GM23338 (cell line): ENCODE data around the gene KIAA1217. TPM values are rescaled to one million over a fixed set of nuclear protein-coding genes. Genes with fewer than 3 reads are reported as not detected.

ENCODE experiments used
- ATAC-seq: fragments of 200-7000 bp; cut with Tn5 transposase; 3 replicates; pipeline ENCODE4 v1.9.1; 2020
- DNase-seq: peaks from one replicate; pipeline ENCODE4 v3.0.0-alpha.2; 2015; ENCODE audit warnings: low spot score
- H2AFZ ChIP-seq: fragments of 200-600 bp; sonication (generic); 2 replicates; pipeline ENCODE4 v1.8.0; 2016; ENCODE audit warnings: antibody characterized with exemption, mild to moderate bottlenecking, moderate library complexity
- H3F3A ChIP-seq: fragments of 200-600 bp; sonication (generic); replicated peaks from 2 replicates; pipeline ENCODE4 v1.8.0; 2017; ENCODE audit warnings: antibody characterized with exemption, mixed run types, low read depth
- H3K27ac ChIP-seq: fragments of 200-600 bp; sonication (generic); 2 replicates; pipeline ENCODE4 v1.6.1; 2016; ENCODE audit warnings: low read depth
- H3K27me3 ChIP-seq: fragments of 200-600 bp; sonication (generic); 2 replicates; pipeline ENCODE4 v1.8.0; 2016; ENCODE audit warnings: mild to moderate bottlenecking, mixed run types, moderate library complexity; ENCODE audit not compliant: insufficient read depth
- H3K36me3 ChIP-seq: fragments of 200-600 bp; sonication (generic); 2 replicates; pipeline ENCODE4 v1.8.0; 2016; ENCODE audit warnings: mild to moderate bottlenecking; ENCODE audit not compliant: insufficient read depth
- H3K4me1 ChIP-seq: fragments of 200-600 bp; sonication (generic); 2 replicates; pipeline ENCODE4 v1.8.0; 2016; ENCODE audit warnings: mild to moderate bottlenecking, moderate library complexity; ENCODE audit not compliant: insufficient read depth
- H3K4me2 ChIP-seq: fragments of 200-600 bp; sonication (generic); 2 replicates; pipeline ENCODE4 v1.7.1; 2017; ENCODE audit warnings: mixed run types
- H3K4me3 ChIP-seq: fragments of 200-600 bp; sonication (generic); 2 replicates; pipeline ENCODE4 v1.6.1; 2016; ENCODE audit warnings: mixed run types
- H3K79me2 ChIP-seq: fragments of 200-600 bp; sonication (generic); replicated peaks from 2 replicates; pipeline ENCODE4 v1.8.0; 2017; ENCODE audit warnings: mild to moderate bottlenecking; ENCODE audit not compliant: insufficient read depth
- H3K9me2 ChIP-seq: fragments of 200-600 bp; sonication (generic); 2 replicates; pipeline ENCODE4 v1.8.0; 2017; ENCODE audit not compliant: insufficient read depth
- H4K20me1 ChIP-seq: fragments of 200-600 bp; sonication (generic); replicated peaks from 2 replicates; pipeline ENCODE4 v1.8.0; 2017; ENCODE audit warnings: mild to moderate bottlenecking; ENCODE audit not compliant: insufficient read depth
- H3K27ac Mint-ChIP-seq: 2 replicates; pipeline ENCODE4 v1.8.0; 2020; ENCODE audit warnings: inconsistent platforms, mild to moderate bottlenecking, moderate library complexity, mixed read lengths
- H3K27me3 Mint-ChIP-seq: 3 replicates; pipeline ENCODE4 v1.8.0; 2022; ENCODE audit warnings: low read depth, mild to moderate bottlenecking, moderate library complexity, mixed read lengths, inconsistent platforms; ENCODE audit not compliant: insufficient read depth, poor library complexity
- H3K36me3 Mint-ChIP-seq: 3 replicates; pipeline ENCODE4 v1.8.0; 2021; ENCODE audit warnings: low read depth, mild to moderate bottlenecking, inconsistent platforms, moderate library complexity, mixed read lengths
- H3K4me1 Mint-ChIP-seq: 3 replicates; pipeline ENCODE4 v1.8.0; 2020; ENCODE audit warnings: mild to moderate bottlenecking, inconsistent platforms, mixed read lengths
- H3K4me3 Mint-ChIP-seq: 3 replicates; pipeline ENCODE4 v1.8.0; 2021; ENCODE audit warnings: moderate library complexity, mild to moderate bottlenecking, inconsistent platforms, mixed read lengths
- H3K9me3 Mint-ChIP-seq: 3 replicates; pipeline ENCODE4 v1.8.0; 2020; ENCODE audit warnings: moderate library complexity, mild to moderate bottlenecking, inconsistent platforms, mixed read lengths
- CTCF ChIP-seq, 2 experiments: fragments of 200-600 bp in 1 of 2; sonication (generic) in 1 of 2; conservative IDR thresholded peaks; 2 replicates each; pipeline versions ENCODE4 v1.5.1 to v1.6.1; 2016 to 2017; ENCODE audit warnings: antibody characterized with exemption in 2 of 2, low read depth in 2 of 2, mild to moderate bottlenecking in 2 of 2, moderate library complexity in 1 of 2
- EZH2 ChIP-seq: fragments of 200-600 bp; sonication (generic); IDR thresholded peaks from one replicate; pipeline ENCODE4 v1.8.0; 2017; ENCODE audit warnings: antibody characterized with exemption, mild to moderate bottlenecking, low read depth; ENCODE audit not compliant: unreplicated experiment
- NANOG ChIP-seq: IDR thresholded peaks from 2 replicates; pipeline ENCODE4 v1.6.1; 2016; ENCODE audit warnings: antibody characterized with exemption, borderline replicate concordance
- STAT1 ChIP-seq: IDR thresholded peaks from one replicate; pipeline ENCODE4 v1.6.1; 2016; ENCODE audit warnings: antibody characterized with exemption; ENCODE audit not compliant: unreplicated experiment
- ZNF114 ChIP-seq: fragments of 250-450 bp; sonication (Bioruptor Pico); IDR thresholded peaks from 2 replicates; pipeline ENCODE4 v1.5.0; 2020; ENCODE audit warnings: mild to moderate bottlenecking, moderate library complexity
- ZNF331 ChIP-seq: fragments of 250-450 bp; sonication (Bioruptor Pico); IDR thresholded peaks from 2 replicates; pipeline ENCODE4 v1.5.0; 2020; ENCODE audit warnings: low read depth, mild to moderate bottlenecking, moderate library complexity
- ZNF462 ChIP-seq: fragments of 250-450 bp; sonication (Bioruptor Pico); IDR thresholded peaks from 2 replicates; pipeline ENCODE4 v1.5.0; 2020; ENCODE audit warnings: mild to moderate bottlenecking, moderate library complexity
- polyA plus RNA-seq: library from polyadenylated mRNA; unstranded; fragments of >200 nt; fragmentation: Nextera tagmentation; extraction: Ambion mirVana; gene quantifications from 2 replicates; pipeline ENCODE4 v1.2.1, GENCODE V29; 2016
- total RNA-seq: library from RNA; depleted of rRNA; stranded (reverse); fragments of >200 nt; shearing (Covaris generic); gene quantifications from 2 replicates; pipeline ENCODE4 v1.2.3, GENCODE V29; 2014
- TF ChIP-seq, protein P1 (sequence below): IDR thresholded peaks from 2 replicates; pipeline ENCODE4 v1.6.1; 2016; ENCODE audit warnings: antibody characterized with exemption
- TF ChIP-seq, protein P2 (sequence below): IDR thresholded peaks from one replicate; pipeline ENCODE4 v1.6.1; 2018; ENCODE audit warnings: antibody characterized with exemption; ENCODE audit not compliant: unreplicated experiment

The KIAA1217 gene
- total and polyA plus RNA-seq, 2 experiments from 2014 or later = 6.4 to 9.1 TPM

DNA sequence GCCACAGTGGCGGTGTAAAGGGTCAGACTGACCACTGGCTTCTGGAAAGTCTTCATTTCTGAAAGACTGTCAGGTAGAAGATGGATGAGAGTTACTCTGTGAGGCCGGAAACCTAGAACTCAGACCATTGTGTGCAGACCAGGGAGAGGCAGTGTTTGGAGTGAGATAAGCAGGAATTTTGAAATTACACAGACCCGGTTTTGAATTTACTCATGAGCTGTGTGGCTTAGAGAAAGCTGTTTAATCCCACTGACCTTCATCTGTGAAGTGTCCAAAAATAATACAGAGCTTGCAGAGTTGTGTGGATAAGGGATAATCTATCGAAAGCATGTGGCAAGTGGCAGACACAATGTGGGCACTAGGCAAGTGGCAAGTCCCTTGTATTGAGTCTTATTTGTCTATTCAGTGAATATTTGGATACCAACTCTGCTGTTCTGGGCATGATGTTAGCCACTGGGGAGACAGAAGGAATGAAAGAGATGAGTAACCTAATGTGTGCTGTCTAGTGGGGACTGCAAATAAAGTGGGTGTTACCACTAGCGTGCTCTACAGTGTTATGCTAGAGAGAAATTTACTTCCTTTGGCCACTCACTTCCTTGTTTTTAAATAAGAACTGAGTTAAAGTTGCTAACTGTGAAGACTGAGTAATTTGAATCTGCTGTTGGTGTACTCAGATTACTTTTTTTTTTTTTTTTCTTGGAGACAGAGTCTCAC, 69.4 kb downstream of the KIAA1217 start:
- TF ChIP-seq ZNF331 (CRISPR knock-in tag) = no peak
- TF ChIP-seq, protein P1, sequence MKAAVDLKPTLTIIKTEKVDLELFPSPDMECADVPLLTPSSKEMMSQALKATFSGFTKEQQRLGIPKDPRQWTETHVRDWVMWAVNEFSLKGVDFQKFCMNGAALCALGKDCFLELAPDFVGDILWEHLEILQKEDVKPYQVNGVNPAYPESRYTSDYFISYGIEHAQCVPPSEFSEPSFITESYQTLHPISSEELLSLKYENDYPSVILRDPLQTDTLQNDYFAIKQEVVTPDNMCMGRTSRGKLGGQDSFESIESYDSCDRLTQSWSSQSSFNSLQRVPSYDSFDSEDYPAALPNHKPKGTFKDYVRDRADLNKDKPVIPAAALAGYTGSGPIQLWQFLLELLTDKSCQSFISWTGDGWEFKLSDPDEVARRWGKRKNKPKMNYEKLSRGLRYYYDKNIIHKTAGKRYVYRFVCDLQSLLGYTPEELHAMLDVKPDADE = no peak
- no peak for TF ChIP-seq ZNF462 (CRISPR knock-in tag)
- no peak for TF ChIP-seq NANOG
- no peak for TF ChIP-seq EZH2
- TF ChIP-seq ZNF114 (CRISPR knock-in tag) = no peak
- TF ChIP-seq, protein P2, sequence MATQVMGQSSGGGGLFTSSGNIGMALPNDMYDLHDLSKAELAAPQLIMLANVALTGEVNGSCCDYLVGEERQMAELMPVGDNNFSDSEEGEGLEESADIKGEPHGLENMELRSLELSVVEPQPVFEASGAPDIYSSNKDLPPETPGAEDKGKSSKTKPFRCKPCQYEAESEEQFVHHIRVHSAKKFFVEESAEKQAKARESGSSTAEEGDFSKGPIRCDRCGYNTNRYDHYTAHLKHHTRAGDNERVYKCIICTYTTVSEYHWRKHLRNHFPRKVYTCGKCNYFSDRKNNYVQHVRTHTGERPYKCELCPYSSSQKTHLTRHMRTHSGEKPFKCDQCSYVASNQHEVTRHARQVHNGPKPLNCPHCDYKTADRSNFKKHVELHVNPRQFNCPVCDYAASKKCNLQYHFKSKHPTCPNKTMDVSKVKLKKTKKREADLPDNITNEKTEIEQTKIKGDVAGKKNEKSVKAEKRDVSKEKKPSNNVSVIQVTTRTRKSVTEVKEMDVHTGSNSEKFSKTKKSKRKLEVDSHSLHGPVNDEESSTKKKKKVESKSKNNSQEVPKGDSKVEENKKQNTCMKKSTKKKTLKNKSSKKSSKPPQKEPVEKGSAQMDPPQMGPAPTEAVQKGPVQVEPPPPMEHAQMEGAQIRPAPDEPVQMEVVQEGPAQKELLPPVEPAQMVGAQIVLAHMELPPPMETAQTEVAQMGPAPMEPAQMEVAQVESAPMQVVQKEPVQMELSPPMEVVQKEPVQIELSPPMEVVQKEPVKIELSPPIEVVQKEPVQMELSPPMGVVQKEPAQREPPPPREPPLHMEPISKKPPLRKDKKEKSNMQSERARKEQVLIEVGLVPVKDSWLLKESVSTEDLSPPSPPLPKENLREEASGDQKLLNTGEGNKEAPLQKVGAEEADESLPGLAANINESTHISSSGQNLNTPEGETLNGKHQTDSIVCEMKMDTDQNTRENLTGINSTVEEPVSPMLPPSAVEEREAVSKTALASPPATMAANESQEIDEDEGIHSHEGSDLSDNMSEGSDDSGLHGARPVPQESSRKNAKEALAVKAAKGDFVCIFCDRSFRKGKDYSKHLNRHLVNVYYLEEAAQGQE = no peak
- no peak for TF ChIP-seq CTCF (conservative IDR thresholded peaks at IDR 0.05; ENCODE audit: low read depth in 2 of 2)
- TF ChIP-seq STAT1 = no peak
- H3K4me3 ChIP-seq = no peak overlapping the region
- H3K27me3 ChIP-seq = no peaks in the 10 kb centered on the region
- H3K4me2 ChIP-seq = no peak overlapping the region
- H3K36me3 ChIP-seq = no peaks in the 10 kb centered on the region
- ATAC-seq (no peak), DNase-seq (no peak)
- H3K4me3 Mint-ChIP-seq = no peak overlapping the region
- no peak overlapping the region for H2AFZ ChIP-seq
- no peaks in the 10 kb centered on the region for H3K79me2 ChIP-seq
- no peaks in the 10 kb centered on the region for H3K4me1 Mint-ChIP-seq
- peaks cover 15% of the 10 kb centered on the region; the same call in 2 of the 3 replicates for H3K36me3 Mint-ChIP-seq
- peaks cover 5% of the 10 kb centered on the region; the same call in 1 of the 2 replicates for H3K9me2 ChIP-seq
- no peaks in the 10 kb centered on the region for H4K20me1 ChIP-seq
- H3F3A ChIP-seq = no peaks in the 10 kb centered on the region
- H3K27me3 Mint-ChIP-seq = peaks cover 7% of the 10 kb centered on the region
- peaks cover 5% of the 10 kb centered on the region; the same call in 2 of the 3 replicates for H3K9me3 Mint-ChIP-seq
- peak overlapping the region; percentile 66 for H3K27ac Mint-ChIP-seq
- H3K27ac ChIP-seq = no peak overlapping the region
- no peaks in the 10 kb centered on the region for H3K4me1 ChIP-seq
